Trophoblast cell (in vitro differentiated cells and primary cell): ENCODE measurements around the gene MZB1.
A peak's percentile ranks its signal among the peaks of the same experiment; 100 is the strongest.

Experiments used
- DNase-seq, 2 donors: peaks; one replicate each; pipeline ENCODE4 v3.0.0-alpha.2; 2016
- H2AFZ ChIP-seq: 2 replicates; pipeline ENCODE4 v1.6.1; 2013; ENCODE audit warnings: low read length, moderate library complexity, mild to moderate bottlenecking; ENCODE audit not compliant: insufficient read depth, poor library complexity
- H2AK5ac ChIP-seq: 2 replicates; pipeline ENCODE4 v1.6.1; 2013; ENCODE audit warnings: mild to moderate bottlenecking, low read length
- H2BK120ac ChIP-seq: 2 replicates; pipeline ENCODE4 v1.6.1; 2013; ENCODE audit warnings: low read length, mild to moderate bottlenecking, moderate library complexity; ENCODE audit not compliant: insufficient read depth, poor library complexity
- H2BK12ac ChIP-seq: 2 replicates; pipeline ENCODE4 v1.6.1; 2013; ENCODE audit warnings: mild to moderate bottlenecking, low read length, moderate library complexity
- H2BK5ac ChIP-seq: 2 replicates; pipeline ENCODE4 v1.6.1; 2013; ENCODE audit warnings: low read length, low read depth, moderate library complexity, mild to moderate bottlenecking; ENCODE audit not compliant: poor library complexity
- H3K14ac ChIP-seq: 2 replicates; pipeline ENCODE4 v1.6.1; 2013; ENCODE audit warnings: mild to moderate bottlenecking, low read length
- H3K18ac ChIP-seq: 2 replicates; pipeline ENCODE4 v1.6.1; 2013; ENCODE audit warnings: mild to moderate bottlenecking, low read length
- H3K23ac ChIP-seq: 2 replicates; pipeline ENCODE4 v1.6.1; 2013; ENCODE audit warnings: low read length
- H3K27ac ChIP-seq: 2 replicates; pipeline ENCODE4 v1.5.1; 2013; ENCODE audit warnings: low read depth, mild to moderate bottlenecking, inconsistent platforms, low read length, moderate library complexity
- H3K27me3 ChIP-seq: 2 replicates; pipeline ENCODE4 v1.6.1; 2013; ENCODE audit warnings: inconsistent platforms, mild to moderate bottlenecking, low read length, moderate library complexity; ENCODE audit not compliant: insufficient read depth
- H3K36me3 ChIP-seq, 2 experiments: 1 replicate in 1 of 2; 2 replicates in 1 of 2; pipeline ENCODE4 v1.6.1; 2013; ENCODE audit warnings: low read length in 2 of 2, mild to moderate bottlenecking in 2 of 2, moderate library complexity in 1 of 2; ENCODE audit not compliant: insufficient read depth in 2 of 2, control insufficient read depth in 1 of 2
- H3K4ac ChIP-seq: 2 replicates; pipeline ENCODE4 v1.6.1; 2013; ENCODE audit warnings: low read depth, mild to moderate bottlenecking, low read length, moderate library complexity
- H3K4me1 ChIP-seq, 2 experiments: 1 replicate in 1 of 2; 2 replicates in 1 of 2; pipeline ENCODE4 v1.6.1; 2013; ENCODE audit warnings: low read length in 2 of 2, mild to moderate bottlenecking in 2 of 2, moderate library complexity in 1 of 2; ENCODE audit not compliant: insufficient read depth in 2 of 2, control insufficient read depth in 1 of 2
- H3K4me2 ChIP-seq: 2 replicates; pipeline ENCODE4 v1.6.1; 2013; ENCODE audit warnings: inconsistent platforms, mild to moderate bottlenecking, low read length, moderate library complexity
- H3K4me3 ChIP-seq: 2 replicates; pipeline ENCODE4 v1.5.1; 2013; ENCODE audit warnings: mild to moderate bottlenecking, low read depth, low read length, inconsistent platforms
- H3K79me1 ChIP-seq: one replicate; pipeline ENCODE4 v1.6.1; 2013; ENCODE audit warnings: low read length
- H3K79me2 ChIP-seq: 2 replicates; pipeline ENCODE4 v1.6.1; 2013; ENCODE audit warnings: low read length, mild to moderate bottlenecking; ENCODE audit not compliant: control insufficient read depth, insufficient read depth, poor library complexity
- H3K9ac ChIP-seq: 2 replicates; pipeline ENCODE4 v1.6.1; 2013; ENCODE audit warnings: mild to moderate bottlenecking, low read length
- H3K9me3 ChIP-seq: 2 replicates; pipeline ENCODE4 v1.6.1; 2013; ENCODE audit warnings: low read depth, mild to moderate bottlenecking, control low read depth, inconsistent platforms, low read length; ENCODE audit not compliant: insufficient read depth
- H4K12ac ChIP-seq: 2 replicates; pipeline ENCODE4 v1.6.1; 2013; ENCODE audit warnings: low read depth, mild to moderate bottlenecking, low read length, moderate library complexity
- H4K8ac ChIP-seq: 2 replicates; pipeline ENCODE4 v1.6.1; 2013; ENCODE audit warnings: low read depth, mild to moderate bottlenecking, low read length, moderate library complexity
- H4K91ac ChIP-seq: one replicate; pipeline ENCODE4 v1.6.1; 2013; ENCODE audit warnings: low read depth, mild to moderate bottlenecking, low read length, moderate library complexity
- WGBS: extraction: QIAGEN DNeasy Blood & Tissue Kit; methylation state at CpG from one replicate; pipeline ENCODE4 v1.1.7; 2013; ENCODE audit warnings: missing lambda C conversion rate; ENCODE audit not compliant: insufficient read length, insufficient coverage; ENCODE audit errors: extremely low coverage; 5-methylcytosine and 5-hydroxymethylcytosine counted together

The MZB1 gene

GRCh38 chr5:139382807-139383206 lies 6.9 kb downstream of the MZB1 start:
- Histone ChIP-seq H2AFZ (no peak overlapping the region), H2BK120ac (no peak overlapping the region), H3K79me2 (no peaks in the 10 kb centered on the region), H4K8ac (no peak overlapping the region), H4K12ac (no peak overlapping the region), H3K27me3 (no peaks in the 10 kb centered on the region), H3K4me1 (peaks cover 5 to 15% of the 10 kb centered on the region in 2 experiments), H3K9ac (no peak overlapping the region), H3K27ac (no peak overlapping the region), H3K14ac (no peak overlapping the region), H2BK12ac (no peak overlapping the region), H3K36me3 (peaks cover 0 to 3% of the 10 kb centered on the region in 2 experiments), H3K9me3 (no peaks in the 10 kb centered on the region), H4K91ac (peak overlapping the region; percentile 7), H2AK5ac (no peak overlapping the region), H3K4ac (no peak overlapping the region), H3K18ac (no peak overlapping the region), H2BK5ac (no peak overlapping the region), H3K79me1 (peaks cover 5% of the 10 kb centered on the region), H3K23ac (no peak overlapping the region), H3K4me2 (no peak overlapping the region), H3K4me3 (no peak overlapping the region)
- no peak for DNase-seq
- no CpG with 5 or more reads among the region's 3 CpGs for WGBS

GRCh38 chr5:139381837-139382761 lies 7.6 kb downstream of the MZB1 start:
- Histone ChIP-seq H3K4me3 (no peak overlapping the region), H3K27me3 (no peaks in the 10 kb centered on the region), H2BK5ac (no peak overlapping the region), H4K91ac (no peak overlapping the region), H3K9me3 (no peaks in the 10 kb centered on the region), H3K9ac (no peak overlapping the region), H2BK12ac (no peak overlapping the region), H3K18ac (no peak overlapping the region), H3K14ac (no peak overlapping the region), H4K8ac (no peak overlapping the region), H4K12ac (no peak overlapping the region), H3K23ac (no peak overlapping the region), H3K4me1 (peaks cover 5 to 13% of the 10 kb centered on the region in 2 experiments), H3K4me2 (no peak overlapping the region), H3K27ac (no peak overlapping the region), H3K4ac (no peak overlapping the region), H3K36me3 (peaks cover 3% of the 10 kb centered on the region in 2 experiments), H2AFZ (no peak overlapping the region), H3K79me1 (peaks cover 5% of the 10 kb centered on the region), H2AK5ac (no peak overlapping the region), H3K79me2 (no peaks in the 10 kb centered on the region), H2BK120ac (no peak overlapping the region)
- no peak for DNase-seq
- WGBS = no CpG with 5 or more reads among the region's 28 CpGs

- Histone ChIP-seq H3K79me1 (peaks cover 5% of the 10 kb centered on the region), H3K23ac (no peak overlapping the region), H3K9me3 (no peaks in the 10 kb centered on the region), H2BK12ac (no peak overlapping the region), H2BK5ac (no peak overlapping the region), H3K36me3 (peaks cover 3 to 5% of the 10 kb centered on the region in 2 experiments), H3K18ac (no peak overlapping the region), H2AFZ (no peak overlapping the region), H3K14ac (no peak overlapping the region), H3K9ac (no peak overlapping the region), H4K91ac (no peak overlapping the region), H4K8ac (no peak overlapping the region), H2BK120ac (no peak overlapping the region), H3K27ac (no peak overlapping the region), H4K12ac (no peak overlapping the region), H3K4me2 (no peak overlapping the region), H3K27me3 (no peaks in the 10 kb centered on the region), H2AK5ac (no peak overlapping the region), H3K79me2 (no peaks in the 10 kb centered on the region), H3K4me3 (no peak overlapping the region), H3K4ac (no peak overlapping the region), H3K4me1 (peaks cover 5 to 9% of the 10 kb centered on the region in 2 experiments)
- WGBS = no CpG with 5 or more reads among the region's 15 CpGs
- no peak for DNase-seq
Measured at GRCh38 chr5:139379626-139380449, 9.9 kb downstream of the MZB1 start.

GRCh38 chr5:139378941-139379361 lies 10.8 kb downstream of the MZB1 start:
- Histone ChIP-seq H2AFZ (no peak overlapping the region), H2BK12ac (no peak overlapping the region), H3K79me1 (no peaks in the 10 kb centered on the region), H3K4me2 (no peak overlapping the region), H3K79me2 (no peaks in the 10 kb centered on the region), H3K27ac (no peak overlapping the region), H2AK5ac (no peak overlapping the region), H4K12ac (no peak overlapping the region), H3K4ac (no peak overlapping the region), H3K18ac (no peak overlapping the region), H3K4me3 (no peak overlapping the region), H3K27me3 (no peaks in the 10 kb centered on the region), H3K9ac (no peak overlapping the region), H3K36me3 (peaks cover 3 to 8% of the 10 kb centered on the region in 2 experiments), H3K4me1 (peaks cover under 1 to 5% of the 10 kb centered on the region in 2 experiments), H4K91ac (no peak overlapping the region), H2BK5ac (no peak overlapping the region), H3K9me3 (no peaks in the 10 kb centered on the region), H2BK120ac (no peak overlapping the region), H4K8ac (no peak overlapping the region), H3K23ac (no peak overlapping the region), H3K14ac (no peak overlapping the region)
- WGBS = no CpG with 5 or more reads among the region's 13 CpGs
- DNase-seq = no peak
